ENCODE data around the gene KCNJ16.

The KCNJ16 gene

GRCh38 chr17:70172923-70173322 lies 97.9 kb downstream of the KCNJ16 start:
- TF ChIP-seq POLR2A (IDR thresholded peaks at IDR 0.05; ENCODE audit: extremely low read depth, insufficient read length), result no peak
- no peak for DNase-seq (ENCODE audit: low read depth)
- H3K4me3 ChIP-seq (ENCODE audit: low read depth, low read length), result no peak overlapping the region

DNA sequence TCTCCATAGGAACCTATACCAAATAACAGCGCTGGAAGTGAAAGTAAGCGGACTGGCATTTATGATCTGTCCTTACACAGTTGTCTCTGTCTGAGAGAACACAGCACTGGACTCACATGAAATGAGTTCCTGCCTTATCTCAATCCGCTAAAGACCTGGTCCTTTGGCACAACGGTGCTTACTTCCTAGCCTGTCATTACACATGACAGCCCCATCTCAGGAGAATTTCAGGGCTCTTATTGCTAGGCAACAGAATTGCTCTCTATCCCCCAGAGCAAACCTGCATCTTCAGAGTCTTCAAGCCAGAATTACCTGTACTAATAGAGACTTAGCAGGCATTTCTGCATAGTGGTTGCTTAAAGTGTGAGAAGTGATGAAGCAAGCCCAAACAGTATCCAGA lies 98.7 kb downstream of the KCNJ16 start:
- TF ChIP-seq MYC (IDR thresholded peaks at IDR 0.05; ENCODE audit: low read depth, low read length) (no peak), POLR2A (IDR thresholded peaks at IDR 0.05; ENCODE audit: extremely low read depth, insufficient read length) (no peak), MAX (IDR thresholded peaks at IDR 0.05; ENCODE audit: low read depth, low read length) (no peak)
- TF ChIP-seq, protein P1, sequence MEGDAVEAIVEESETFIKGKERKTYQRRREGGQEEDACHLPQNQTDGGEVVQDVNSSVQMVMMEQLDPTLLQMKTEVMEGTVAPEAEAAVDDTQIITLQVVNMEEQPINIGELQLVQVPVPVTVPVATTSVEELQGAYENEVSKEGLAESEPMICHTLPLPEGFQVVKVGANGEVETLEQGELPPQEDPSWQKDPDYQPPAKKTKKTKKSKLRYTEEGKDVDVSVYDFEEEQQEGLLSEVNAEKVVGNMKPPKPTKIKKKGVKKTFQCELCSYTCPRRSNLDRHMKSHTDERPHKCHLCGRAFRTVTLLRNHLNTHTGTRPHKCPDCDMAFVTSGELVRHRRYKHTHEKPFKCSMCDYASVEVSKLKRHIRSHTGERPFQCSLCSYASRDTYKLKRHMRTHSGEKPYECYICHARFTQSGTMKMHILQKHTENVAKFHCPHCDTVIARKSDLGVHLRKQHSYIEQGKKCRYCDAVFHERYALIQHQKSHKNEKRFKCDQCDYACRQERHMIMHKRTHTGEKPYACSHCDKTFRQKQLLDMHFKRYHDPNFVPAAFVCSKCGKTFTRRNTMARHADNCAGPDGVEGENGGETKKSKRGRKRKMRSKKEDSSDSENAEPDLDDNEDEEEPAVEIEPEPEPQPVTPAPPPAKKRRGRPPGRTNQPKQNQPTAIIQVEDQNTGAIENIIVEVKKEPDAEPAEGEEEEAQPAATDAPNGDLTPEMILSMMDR (IDR thresholded peaks at IDR 0.05; ENCODE audit: low read depth, low read length), result no peak
- H3K4me3 ChIP-seq (ENCODE audit: low read depth, low read length), result no peak overlapping the region
- DNase-seq (ENCODE audit: low read depth), result no peak

- no peak for TF ChIP-seq MAX (IDR thresholded peaks at IDR 0.05; ENCODE audit: low read depth, low read length)
- TF ChIP-seq MYC (IDR thresholded peaks at IDR 0.05; ENCODE audit: low read depth, low read length), result no peak
- no peak for TF ChIP-seq POLR2A (IDR thresholded peaks at IDR 0.05; ENCODE audit: extremely low read depth, insufficient read length)
- TF ChIP-seq, protein P1 (IDR thresholded peaks at IDR 0.05; ENCODE audit: low read depth, low read length), result no peak
- no peak overlapping the region for H3K4me3 ChIP-seq (ENCODE audit: low read depth, low read length)
- DNase-seq (ENCODE audit: low read depth), result no peak
Observed at GRCh38 chr17:70181376-70181775, 106.4 kb downstream of the KCNJ16 start.

GRCh38 chr17:70181866-70182265 lies 106.8 kb downstream of the KCNJ16 start:
- no peak overlapping the region for H3K4me3 ChIP-seq (ENCODE audit: low read depth, low read length)
- TF ChIP-seq POLR2A (IDR thresholded peaks at IDR 0.05; ENCODE audit: extremely low read depth, insufficient read length), result no peak
- DNase-seq (ENCODE audit: low read depth), result no peak

DNA sequence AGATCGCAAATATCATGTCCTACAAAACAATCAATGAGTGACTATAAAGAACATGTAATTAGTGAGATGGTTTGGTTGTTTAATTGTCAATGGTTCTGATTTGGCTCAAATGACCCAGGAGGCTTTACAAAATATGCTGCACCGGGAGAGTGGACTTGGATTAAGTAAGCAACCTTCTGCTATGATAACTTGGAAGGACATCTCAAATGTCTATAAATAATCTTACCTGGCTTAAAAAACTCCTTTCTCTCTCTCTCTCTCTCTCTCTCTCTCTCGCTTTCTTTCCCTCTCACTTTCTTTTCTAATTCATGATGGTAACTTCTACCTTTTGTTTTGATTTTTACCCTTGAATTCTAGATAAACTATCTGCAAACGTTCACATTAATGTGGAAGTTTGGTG lies 108.5 kb downstream of the KCNJ16 start:
- TF ChIP-seq, protein P1 (IDR thresholded peaks at IDR 0.05; ENCODE audit: low read depth, low read length), result no peak
- TF ChIP-seq MYC (IDR thresholded peaks at IDR 0.05; ENCODE audit: low read depth, low read length) (no peak), POLR2A (IDR thresholded peaks at IDR 0.05; ENCODE audit: extremely low read depth, insufficient read length) (no peak), MAX (IDR thresholded peaks at IDR 0.05; ENCODE audit: low read depth, low read length) (no peak)
- no peak overlapping the region for H3K4me3 ChIP-seq (ENCODE audit: low read depth, low read length)
- no peak for DNase-seq (ENCODE audit: low read depth)

- DNase-seq (ENCODE audit: low read depth), result no peak
- TF ChIP-seq, protein P1 (IDR thresholded peaks at IDR 0.05; ENCODE audit: low read depth, low read length), result no peak
- TF ChIP-seq POLR2A (IDR thresholded peaks at IDR 0.05; ENCODE audit: extremely low read depth, insufficient read length), result no peak
- no peak for TF ChIP-seq MYC (IDR thresholded peaks at IDR 0.05; ENCODE audit: low read depth, low read length)
- no peak for TF ChIP-seq MAX (IDR thresholded peaks at IDR 0.05; ENCODE audit: low read depth, low read length)
- no peak overlapping the region for H3K4me3 ChIP-seq (ENCODE audit: low read depth, low read length)
Observed at GRCh38 chr17:70184207-70184606, 109.2 kb downstream of the KCNJ16 start.

- H3K4me3 ChIP-seq (ENCODE audit: low read depth, low read length), result no peak overlapping the region
- no peak for DNase-seq (ENCODE audit: low read depth)
- TF ChIP-seq, protein P1 (IDR thresholded peaks at IDR 0.05; ENCODE audit: low read depth, low read length), result no peak
- TF ChIP-seq MYC (IDR thresholded peaks at IDR 0.05; ENCODE audit: low read depth, low read length) (no peak), POLR2A (IDR thresholded peaks at IDR 0.05; ENCODE audit: extremely low read depth, insufficient read length) (no peak), MAX (IDR thresholded peaks at IDR 0.05; ENCODE audit: low read depth, low read length) (no peak)
Observed at GRCh38 chr17:70184770-70185169, 109.7 kb downstream of the KCNJ16 start.

All from NB4 (cell line).